K562 (cell line): ENCODE measurements around the gene PLXNB3. TPM values are rescaled to one million over a fixed set of nuclear protein-coding genes. Genes with fewer than 3 reads are reported as not detected.

Experiments used
- ETV1 ChIP-seq: fragments of 450-650 bp; conservative IDR thresholded peaks from 2 replicates; pipeline ENCODE4 v1.6.1; 2016; ENCODE audit warnings: missing genetic modification characterization, control low read depth, low read depth, missing compliant biosample characterization
- ETV6 ChIP-seq, 3 experiments: fragments of 150-350 bp in 1 of 3; sonication (generic) in 1 of 3; formaldehyde crosslinking in 1 of 3; IDR thresholded peaks; 2 replicates each; pipeline versions ENCODE4 v1.6.1 to v1.8.0; 2014 to 2022; ENCODE audit warnings: borderline replicate concordance in 2 of 3, low read depth in 2 of 3, antibody characterized with exemption in 1 of 3, low read length in 1 of 3, mild to moderate bottlenecking in 1 of 3, missing genetic modification reagents in 1 of 3
- JUN ChIP-seq, 2 experiments: sonication (generic) in 1 of 2; formaldehyde crosslinking in 1 of 2; IDR thresholded peaks; 2 replicates each; pipeline versions ENCODE4 v1.6.1 to v1.8.0; 2012 to 2022; ENCODE audit warnings: borderline replicate concordance in 2 of 2, mild to moderate bottlenecking in 2 of 2, improper control_type of control experiment in 1 of 2, low read depth in 1 of 2, low read length in 1 of 2, missing genetic modification reagents in 1 of 2
- MBD2 ChIP-seq: sonication (generic); IDR thresholded peaks from 2 replicates; pipeline ENCODE4 v1.6.1; 2016; ENCODE audit warnings: low read depth, borderline replicate concordance
- MEIS2 ChIP-seq: fragments of 450-650 bp; IDR thresholded peaks from 2 replicates; pipeline ENCODE4 v1.6.1; 2014; ENCODE audit warnings: mild to moderate bottlenecking; ENCODE audit not compliant: partially characterized antibody
- RAD21 ChIP-seq, 2 experiments: fragments of 250-450 bp in 1 of 2; fragments of 450-650 bp in 1 of 2; sonication (Bioruptor Pico) in 1 of 2; formaldehyde crosslinking in 1 of 2; IDR thresholded peaks in 1 of 2; conservative IDR thresholded peaks in 1 of 2; 2 replicates each; pipeline versions ENCODE4 v1.4.0 to v1.8.0; 2020 to 2022; ENCODE audit warnings: mild to moderate bottlenecking in 2 of 2, moderate library complexity in 1 of 2
- SUPT5H ChIP-seq: fragments of 450-650 bp; IDR thresholded peaks from 2 replicates; pipeline ENCODE4 v1.6.1; 2016
- TRIM24 ChIP-seq, 2 experiments: fragments of 450-650 bp; IDR thresholded peaks; 2 replicates each; pipeline ENCODE4 v1.6.1; 2016
- ZFX ChIP-seq: sonication (generic); formaldehyde crosslinking; IDR thresholded peaks from 2 replicates; pipeline ENCODE4 v1.8.0; 2022; ENCODE audit warnings: mild to moderate bottlenecking, missing genetic modification reagents, moderate library complexity
- polyA plus RNA-seq, 8 experiments: library from polyadenylated mRNA; depleted of rRNA in 4 of 8; stranded (reverse) in 5 of 8; unstranded in 3 of 8; fragments of >200 nt; fragmentation: Nextera tagmentation in 2 of 8; fragmentation: Illumina TruSeq in 1 of 8; extraction: Ambion mirVana in 2 of 8; extraction: Trizol in 1 of 8; gene quantifications; 2 replicates each; pipeline versions ENCODE4 v1.2.1 to v1.2.3, GENCODE V29; 2011 to 2014; ENCODE audit warnings: inconsistent platforms in 1 of 8, missing spikeins in 1 of 8
- total RNA-seq, 7 experiments: library from RNA; depleted of rRNA in 6 of 7; stranded (reverse); fragments of >200 nt in 6 of 7; fragmentation: Illumina TruSeq in 2 of 7; extraction: Trizol in 2 of 7; gene quantifications; 2 replicates each; pipeline versions ENCODE4 v1.2.1 to v1.2.3, GENCODE V29; 2011 to 2021; ENCODE audit warnings: low replicate concordance in 1 of 7
- TF ChIP-seq, protein P1 (sequence below): fragments of 200-400 bp; formaldehyde crosslinking; IDR thresholded peaks from 2 replicates; pipeline ENCODE4 v1.6.1; 2017; ENCODE audit warnings: mild to moderate bottlenecking, low read depth, low read length, moderate library complexity
- TF ChIP-seq, protein P2 (sequence below), 2 experiments: fragments of 450-650 bp; formaldehyde crosslinking in 1 of 2; IDR thresholded peaks; 2 replicates each; pipeline versions ENCODE4 v1.4.0 to v1.6.1; 2014 to 2020; ENCODE audit warnings: mild to moderate bottlenecking in 2 of 2, borderline replicate concordance in 1 of 2, low read depth in 1 of 2

The PLXNB3 gene
- total and polyA plus RNA-seq, 9 of the 15 experiments (the other 6 are each of a cell fraction or from before 2014, with no cell fraction given), result 0.22 to 2.0 (median 1.4) TPM; not detected in 2

DNA sequence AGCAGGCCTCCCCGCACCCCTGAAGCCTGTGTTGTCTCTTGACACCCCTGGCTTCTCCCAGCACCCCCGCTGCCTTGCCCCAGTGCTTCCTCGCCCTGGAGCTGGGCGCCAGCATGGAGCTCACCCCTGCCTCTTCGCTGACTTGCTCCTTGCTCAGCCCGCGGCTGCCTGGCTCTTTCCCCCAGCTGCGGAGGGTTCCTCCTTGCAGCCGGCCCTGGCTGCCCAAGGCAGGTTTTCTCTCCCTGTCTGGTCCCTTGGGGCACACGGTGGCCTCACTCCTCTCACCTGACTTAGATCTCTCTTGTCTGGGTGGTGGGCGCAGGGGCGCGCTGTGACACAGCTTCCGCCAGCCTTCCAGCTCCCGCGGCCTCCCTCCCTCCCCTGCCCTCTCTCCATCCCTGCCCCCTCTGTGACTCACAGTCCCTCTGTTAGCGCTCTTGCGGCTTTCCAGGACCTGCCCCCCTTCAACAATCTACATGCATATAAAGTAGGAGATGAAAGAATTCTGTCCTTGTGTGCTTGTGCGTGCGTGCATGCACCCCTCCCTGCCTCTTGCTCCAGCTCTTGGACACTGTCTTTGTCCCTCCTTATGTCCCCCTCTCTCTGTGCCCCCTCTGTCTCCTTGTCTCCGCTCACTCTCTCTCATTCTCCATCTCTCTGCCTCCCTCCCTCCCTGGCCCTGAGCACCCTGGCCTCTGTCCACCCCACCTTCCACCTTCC lies 2.2 kb downstream of the PLXNB3 start (continued):
- TF ChIP-seq MBD2, result peak; percentile 33; the same call in 1 of the 2 replicates
- TF ChIP-seq ZFX, result peak; percentile 26; the same call in 1 of the 2 replicates
- TF ChIP-seq, protein P1, sequence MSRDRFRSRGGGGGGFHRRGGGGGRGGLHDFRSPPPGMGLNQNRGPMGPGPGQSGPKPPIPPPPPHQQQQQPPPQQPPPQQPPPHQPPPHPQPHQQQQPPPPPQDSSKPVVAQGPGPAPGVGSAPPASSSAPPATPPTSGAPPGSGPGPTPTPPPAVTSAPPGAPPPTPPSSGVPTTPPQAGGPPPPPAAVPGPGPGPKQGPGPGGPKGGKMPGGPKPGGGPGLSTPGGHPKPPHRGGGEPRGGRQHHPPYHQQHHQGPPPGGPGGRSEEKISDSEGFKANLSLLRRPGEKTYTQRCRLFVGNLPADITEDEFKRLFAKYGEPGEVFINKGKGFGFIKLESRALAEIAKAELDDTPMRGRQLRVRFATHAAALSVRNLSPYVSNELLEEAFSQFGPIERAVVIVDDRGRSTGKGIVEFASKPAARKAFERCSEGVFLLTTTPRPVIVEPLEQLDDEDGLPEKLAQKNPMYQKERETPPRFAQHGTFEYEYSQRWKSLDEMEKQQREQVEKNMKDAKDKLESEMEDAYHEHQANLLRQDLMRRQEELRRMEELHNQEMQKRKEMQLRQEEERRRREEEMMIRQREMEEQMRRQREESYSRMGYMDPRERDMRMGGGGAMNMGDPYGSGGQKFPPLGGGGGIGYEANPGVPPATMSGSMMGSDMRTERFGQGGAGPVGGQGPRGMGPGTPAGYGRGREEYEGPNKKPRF, result no peak
- TF ChIP-seq TRIM24 (IDR thresholded peaks at IDR 0.05), result 0 out of 4 replicates have a peak, but pooled peaks of 1 of the 2 experiments have one; percentile 10
- TF ChIP-seq ETV6 (IDR thresholded peaks at IDR 0.05; ENCODE audit: borderline replicate concordance in 1 of 2, low read depth in 2 of 2, low read length in 1 of 2), result no peak
- no peak for TF ChIP-seq ETV6 (CRISPR knock-in tag; IDR thresholded peaks at IDR 0.05; ENCODE audit: borderline replicate concordance)
- TF ChIP-seq RAD21 (CRISPR knock-in tag; conservative IDR thresholded peaks at IDR 0.05 in 1 of 2, IDR thresholded peaks at IDR 0.05 in 1 of 2), result peak in 1 of 2 experiments; percentile 18; a peak in 1 of 4 replicates
- TF ChIP-seq JUN (IDR thresholded peaks at IDR 0.05; ENCODE audit: borderline replicate concordance, low read depth, low read length), result peak; percentile 60; the same call in 1 of the 2 replicates
- TF ChIP-seq JUN (CRISPR knock-in tag; IDR thresholded peaks at IDR 0.05; ENCODE audit: borderline replicate concordance), result no peak
- TF ChIP-seq, protein P2, sequence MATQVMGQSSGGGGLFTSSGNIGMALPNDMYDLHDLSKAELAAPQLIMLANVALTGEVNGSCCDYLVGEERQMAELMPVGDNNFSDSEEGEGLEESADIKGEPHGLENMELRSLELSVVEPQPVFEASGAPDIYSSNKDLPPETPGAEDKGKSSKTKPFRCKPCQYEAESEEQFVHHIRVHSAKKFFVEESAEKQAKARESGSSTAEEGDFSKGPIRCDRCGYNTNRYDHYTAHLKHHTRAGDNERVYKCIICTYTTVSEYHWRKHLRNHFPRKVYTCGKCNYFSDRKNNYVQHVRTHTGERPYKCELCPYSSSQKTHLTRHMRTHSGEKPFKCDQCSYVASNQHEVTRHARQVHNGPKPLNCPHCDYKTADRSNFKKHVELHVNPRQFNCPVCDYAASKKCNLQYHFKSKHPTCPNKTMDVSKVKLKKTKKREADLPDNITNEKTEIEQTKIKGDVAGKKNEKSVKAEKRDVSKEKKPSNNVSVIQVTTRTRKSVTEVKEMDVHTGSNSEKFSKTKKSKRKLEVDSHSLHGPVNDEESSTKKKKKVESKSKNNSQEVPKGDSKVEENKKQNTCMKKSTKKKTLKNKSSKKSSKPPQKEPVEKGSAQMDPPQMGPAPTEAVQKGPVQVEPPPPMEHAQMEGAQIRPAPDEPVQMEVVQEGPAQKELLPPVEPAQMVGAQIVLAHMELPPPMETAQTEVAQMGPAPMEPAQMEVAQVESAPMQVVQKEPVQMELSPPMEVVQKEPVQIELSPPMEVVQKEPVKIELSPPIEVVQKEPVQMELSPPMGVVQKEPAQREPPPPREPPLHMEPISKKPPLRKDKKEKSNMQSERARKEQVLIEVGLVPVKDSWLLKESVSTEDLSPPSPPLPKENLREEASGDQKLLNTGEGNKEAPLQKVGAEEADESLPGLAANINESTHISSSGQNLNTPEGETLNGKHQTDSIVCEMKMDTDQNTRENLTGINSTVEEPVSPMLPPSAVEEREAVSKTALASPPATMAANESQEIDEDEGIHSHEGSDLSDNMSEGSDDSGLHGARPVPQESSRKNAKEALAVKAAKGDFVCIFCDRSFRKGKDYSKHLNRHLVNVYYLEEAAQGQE (IDR thresholded peaks at IDR 0.05; ENCODE audit: borderline replicate concordance), result peak; percentile 26; the same call in 1 of the 2 replicates
- TF ChIP-seq, protein P2 (CRISPR knock-in tag; IDR thresholded peaks at IDR 0.05; ENCODE audit: low read depth), result no peak
- peak; percentile 55 for TF ChIP-seq ETV1 (tag)
- TF ChIP-seq MEIS2, result peak; percentile 33
- peak; percentile 73 for TF ChIP-seq SUPT5H
